Activated CD8-positive, alpha-beta memory T cell treated with anti-CD3 and anti-CD28 coated beads for 1 hour (primary cell): ENCODE results near the gene PATZ1.
"Not testable (repeated sequence)": the region's sequence is repeated elsewhere in the genome, so short reads cannot be mapped to it uniquely, and the experiment has no call there.

Experiments used
- DNase-seq, 2 donors: peaks; one replicate each; pipeline ENCODE4 v3.0.0-alpha.2; 2020; ENCODE audit warnings: low read depth in 1 of 2; ENCODE audit errors: extremely low read depth in 1 of 2

PATZ1 gene

DNA sequence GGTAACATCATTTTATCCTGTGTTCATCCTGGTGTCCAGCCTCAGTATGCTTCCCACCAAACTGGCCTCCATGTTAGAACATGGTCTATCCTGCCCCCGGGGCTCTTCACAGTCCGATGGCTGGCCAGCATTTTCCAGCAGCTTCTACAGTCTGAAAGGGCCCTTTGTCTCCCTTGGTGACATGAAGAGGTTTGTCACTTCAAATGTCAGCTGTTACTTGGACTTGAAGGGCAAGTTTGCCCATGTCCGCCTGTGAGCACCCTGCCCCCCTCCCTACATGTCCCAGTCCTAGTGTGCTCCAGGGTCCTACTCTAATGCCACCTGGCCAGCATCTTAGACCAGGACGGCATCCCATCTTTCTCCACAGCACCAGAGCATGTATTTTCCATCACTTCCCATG, 24.7 kb downstream of the PATZ1 start:
- no peak for DNase-seq

DNA sequence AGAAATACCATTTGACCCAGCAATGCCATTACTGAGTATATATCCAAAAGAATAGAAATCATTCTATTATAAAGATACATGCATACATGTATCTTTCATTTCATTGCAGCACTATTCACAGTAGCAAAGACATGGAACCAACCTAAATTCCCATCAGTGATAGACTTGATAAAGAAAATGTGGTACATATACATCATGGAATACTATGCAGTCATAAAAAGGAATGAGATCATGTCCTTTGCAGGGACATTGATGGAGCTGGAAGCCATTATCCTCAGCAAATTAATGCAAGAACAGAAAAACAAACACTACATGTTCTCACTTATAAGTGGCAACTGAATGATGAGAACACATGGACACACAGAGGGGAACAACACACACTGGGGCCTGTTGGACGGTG, 31.9 kb downstream of the PATZ1 start:
- DNase-seq, result not testable (repeated sequence)

DNA sequence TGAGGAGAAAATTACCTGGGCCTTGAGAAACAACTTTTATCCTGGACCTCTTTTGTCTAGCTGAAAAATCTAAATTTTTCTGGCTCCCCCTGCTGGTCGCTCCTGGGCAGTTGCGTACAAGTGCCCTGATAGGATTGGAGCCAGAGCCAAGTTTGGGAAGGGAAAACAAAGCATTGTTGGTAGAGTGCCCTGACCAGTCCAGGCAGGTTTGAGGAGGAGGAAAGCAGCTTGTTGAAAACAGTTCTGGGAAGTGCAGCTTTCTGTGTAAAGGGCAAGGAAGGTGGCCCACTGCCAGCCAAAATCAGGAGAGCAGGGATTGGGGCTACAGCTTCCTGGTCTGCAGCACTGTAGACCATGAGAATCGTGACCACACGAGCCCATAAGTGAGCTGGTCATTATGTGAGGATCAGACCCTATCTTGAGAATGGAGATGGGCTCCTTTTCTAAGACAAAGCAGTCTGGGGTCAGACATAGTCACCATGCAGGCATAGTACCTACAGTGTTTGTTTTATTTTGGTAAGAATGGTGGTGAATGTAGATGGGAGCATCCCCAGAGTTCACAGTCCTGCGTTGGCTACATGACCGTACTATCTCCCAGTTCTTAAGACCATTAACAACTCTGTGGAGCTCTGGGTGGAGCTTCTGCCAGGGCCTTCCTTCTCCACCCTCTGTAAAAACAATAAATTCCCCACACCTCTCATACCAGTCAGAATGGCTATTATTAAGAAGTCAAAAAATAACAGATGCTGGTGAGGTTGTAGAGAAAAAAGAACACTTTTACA, 32.6 kb downstream of the PATZ1 start:
- peak in 1 of 2 donors; percentile 47 for DNase-seq

DNA sequence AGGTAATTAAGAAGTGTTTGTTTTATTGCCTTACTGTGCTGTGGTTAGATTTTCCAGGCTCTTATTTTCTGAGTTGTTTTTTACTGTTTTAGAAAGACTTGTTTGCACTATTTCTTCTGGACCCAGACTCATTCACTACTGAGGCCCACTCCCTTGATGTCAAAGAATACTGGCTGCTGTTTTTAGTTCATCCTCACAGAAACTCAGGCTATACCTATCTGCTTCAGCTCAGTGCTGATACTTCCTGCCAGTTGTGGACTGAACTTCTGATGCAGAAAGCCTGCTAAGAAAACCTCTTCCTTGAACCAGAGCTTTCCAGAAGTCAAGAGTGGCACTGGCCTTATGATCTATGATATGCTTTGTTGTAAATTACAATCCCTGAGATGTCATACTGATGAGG, 38.0 kb downstream of the PATZ1 start:
- no peak for DNase-seq

DNA sequence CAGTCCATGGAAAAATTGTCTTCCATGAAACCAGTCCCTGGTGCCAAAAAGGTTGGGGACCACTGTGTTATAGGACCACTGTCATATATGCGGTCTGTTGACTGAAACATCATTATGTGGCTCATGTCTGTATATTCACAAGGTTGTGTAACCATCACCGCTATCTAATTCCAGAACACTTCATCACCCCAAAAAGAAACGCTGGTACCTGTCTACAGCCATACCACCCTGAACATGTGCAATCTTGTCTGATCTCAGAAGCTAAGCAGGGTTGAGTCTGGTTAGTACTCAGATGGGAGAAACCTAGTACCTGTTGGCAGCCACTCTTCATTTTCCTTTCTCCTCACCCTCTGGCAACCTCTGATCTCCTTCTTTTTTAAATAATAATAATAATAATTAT, 41.0 kb downstream of the PATZ1 start:
- DNase-seq, result no peak

DNA sequence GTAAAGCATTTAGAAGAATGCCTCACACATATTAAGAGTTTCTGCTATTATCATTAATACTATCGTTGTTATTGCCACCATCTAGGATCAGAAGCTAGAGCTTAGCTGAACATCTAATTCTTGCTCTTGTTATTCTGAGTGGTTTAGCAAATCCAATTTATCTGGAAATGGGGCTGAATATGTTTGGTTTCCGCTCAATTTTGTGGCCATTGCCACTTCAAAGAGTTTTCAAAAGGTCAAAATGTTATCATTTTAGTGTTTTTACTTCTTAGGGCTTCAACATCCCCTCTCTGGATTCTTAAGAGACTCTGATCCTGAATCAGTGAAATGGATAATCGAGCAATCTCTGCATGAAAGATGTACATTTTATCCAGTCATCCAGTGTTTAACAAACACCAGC, 43.6 kb downstream of the PATZ1 start:
- no peak for DNase-seq

DNA sequence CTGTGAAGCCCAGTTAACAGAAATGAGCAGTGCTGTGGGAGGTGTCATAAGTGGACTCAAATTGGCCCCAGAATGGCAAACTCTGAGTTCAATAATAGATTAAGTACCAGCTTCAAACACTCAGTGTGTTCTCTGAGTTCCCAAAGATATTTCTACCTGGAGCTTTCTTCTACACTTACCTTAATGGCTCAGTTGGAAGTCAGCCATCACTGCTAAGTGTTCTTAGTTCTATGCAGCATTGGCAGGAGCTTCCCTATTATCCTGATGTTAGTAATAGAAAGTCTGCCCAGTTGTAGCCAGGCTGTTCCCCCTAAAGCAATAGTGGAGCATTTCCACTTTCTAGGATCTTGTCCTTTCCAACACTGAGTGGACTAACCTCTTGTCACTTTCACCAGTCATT, 44.1 kb downstream of the PATZ1 start:
- DNase-seq, result no peak

DNA sequence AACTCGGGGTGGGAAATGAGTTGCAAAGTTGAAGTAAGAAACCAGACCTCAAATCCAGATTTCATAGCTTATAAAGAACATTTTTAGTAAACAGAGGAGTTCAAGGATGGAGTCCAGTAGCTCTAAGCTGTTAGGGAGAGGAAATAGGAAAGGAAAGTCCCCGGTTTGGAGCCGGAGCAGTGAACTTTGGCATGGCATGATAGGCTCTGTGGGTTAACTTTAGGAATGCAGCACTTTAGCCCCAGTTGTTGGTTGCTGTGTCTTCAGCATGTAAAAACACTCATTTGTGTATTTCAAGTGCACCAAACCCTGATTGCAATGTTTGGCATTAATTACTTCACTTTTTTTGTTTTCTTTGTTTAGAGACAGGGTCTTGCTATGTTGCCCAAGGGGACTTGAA, 45.2 kb downstream of the PATZ1 start:
- no peak for DNase-seq

DNA sequence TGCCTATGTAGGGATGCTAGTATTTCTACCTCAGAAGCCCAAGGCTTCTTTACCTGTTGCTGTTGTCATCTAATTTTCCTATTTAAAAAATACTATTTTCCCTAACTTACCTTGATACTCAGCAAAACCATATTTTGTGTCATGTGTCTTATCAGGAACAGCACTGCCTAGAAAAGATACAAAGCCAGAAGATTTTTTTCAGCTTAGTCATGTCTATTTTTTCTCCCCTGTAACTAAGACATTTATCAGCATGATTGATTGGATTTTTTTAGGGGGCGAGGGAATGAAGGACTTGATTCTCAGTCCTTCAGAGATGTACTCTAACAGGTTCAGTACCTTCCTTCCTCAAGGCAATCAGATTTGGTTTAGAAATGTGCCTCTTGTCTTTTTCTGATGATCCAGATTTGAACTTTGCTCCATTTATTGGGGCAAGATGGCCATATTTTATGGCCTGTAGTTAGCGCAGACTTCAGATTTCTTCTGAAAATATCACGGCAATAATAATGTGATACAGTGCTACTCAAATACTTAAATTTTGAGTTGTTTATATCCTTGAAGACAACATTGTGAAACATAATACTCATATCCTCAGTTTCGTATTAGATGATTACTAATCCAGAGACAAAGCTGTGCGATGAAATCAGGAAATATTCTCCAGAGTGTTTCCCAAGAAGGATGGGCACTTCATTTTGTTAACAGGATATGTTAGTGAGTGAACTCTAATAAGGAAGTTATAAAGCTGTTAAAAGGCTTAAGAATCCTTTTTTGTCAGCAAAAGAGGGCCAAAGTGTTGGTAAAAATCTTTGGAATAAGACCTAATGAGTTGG, 50.1 kb downstream of the PATZ1 start:
- DNase-seq, result no peak

DNA sequence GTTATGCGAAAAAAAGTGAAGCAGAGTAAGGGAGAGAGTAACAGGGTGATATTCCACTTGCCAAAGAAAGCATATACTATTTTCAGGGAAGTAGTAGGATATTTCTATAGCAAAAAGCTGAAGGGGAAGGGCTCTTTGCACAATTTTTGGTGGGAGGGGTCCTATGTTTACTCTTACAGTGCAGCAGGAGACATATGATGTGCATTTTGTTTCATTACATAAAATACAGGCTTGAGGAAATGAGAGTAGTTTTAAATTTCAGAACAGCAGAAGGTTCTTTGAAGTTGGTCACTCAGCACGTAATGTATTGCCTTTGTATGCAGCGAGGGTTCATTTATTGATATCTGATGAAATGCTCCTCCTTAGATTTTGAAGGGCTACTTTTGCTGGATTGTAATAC, 50.8 kb downstream of the PATZ1 start:
- DNase-seq, result no peak

DNA sequence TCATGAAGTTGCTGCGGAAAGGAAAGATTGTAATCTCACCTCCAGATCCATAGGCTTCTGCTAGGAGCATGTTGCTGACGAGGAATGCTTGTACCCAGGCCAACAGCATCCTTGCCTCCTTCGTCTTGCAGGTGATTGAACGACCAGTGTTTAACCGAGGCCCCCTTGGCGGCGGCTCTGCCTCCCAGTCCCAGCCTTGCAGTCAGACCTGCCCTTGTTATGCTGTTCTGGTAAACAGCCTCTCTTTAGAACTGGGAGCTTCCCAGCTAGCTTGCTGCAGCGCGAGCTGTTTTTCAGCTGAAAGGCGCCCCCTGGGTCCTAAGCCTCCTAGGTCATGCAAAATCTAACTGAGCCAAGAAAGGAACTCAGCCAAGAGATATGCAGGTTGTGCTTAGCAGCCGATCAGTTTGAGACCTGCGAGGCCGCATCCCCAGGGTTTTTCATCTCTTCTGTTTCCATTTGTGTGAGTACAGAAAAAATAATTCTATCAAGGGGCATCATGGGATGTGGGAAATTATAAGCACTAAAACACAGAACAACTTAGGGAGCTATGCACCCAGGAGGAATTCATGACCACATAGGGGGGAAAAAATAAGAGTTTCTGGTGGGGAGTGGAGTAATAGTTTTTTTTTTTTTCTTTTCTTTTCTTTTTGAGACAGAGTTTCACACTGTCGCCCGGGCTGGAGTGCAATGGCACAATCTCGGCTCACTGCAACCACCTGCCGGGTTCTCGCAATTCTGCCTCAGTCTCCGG, 53.7 kb downstream of the PATZ1 start, which contains the start of gene PIK3IP1:
TSS of gene PIK3IP1 (minus strand) at position 253 of the 754 bp plus-strand sequence. CDS start at position 109, 144 bp downstream.
- DNase-seq, result peak; percentile 77

DNA sequence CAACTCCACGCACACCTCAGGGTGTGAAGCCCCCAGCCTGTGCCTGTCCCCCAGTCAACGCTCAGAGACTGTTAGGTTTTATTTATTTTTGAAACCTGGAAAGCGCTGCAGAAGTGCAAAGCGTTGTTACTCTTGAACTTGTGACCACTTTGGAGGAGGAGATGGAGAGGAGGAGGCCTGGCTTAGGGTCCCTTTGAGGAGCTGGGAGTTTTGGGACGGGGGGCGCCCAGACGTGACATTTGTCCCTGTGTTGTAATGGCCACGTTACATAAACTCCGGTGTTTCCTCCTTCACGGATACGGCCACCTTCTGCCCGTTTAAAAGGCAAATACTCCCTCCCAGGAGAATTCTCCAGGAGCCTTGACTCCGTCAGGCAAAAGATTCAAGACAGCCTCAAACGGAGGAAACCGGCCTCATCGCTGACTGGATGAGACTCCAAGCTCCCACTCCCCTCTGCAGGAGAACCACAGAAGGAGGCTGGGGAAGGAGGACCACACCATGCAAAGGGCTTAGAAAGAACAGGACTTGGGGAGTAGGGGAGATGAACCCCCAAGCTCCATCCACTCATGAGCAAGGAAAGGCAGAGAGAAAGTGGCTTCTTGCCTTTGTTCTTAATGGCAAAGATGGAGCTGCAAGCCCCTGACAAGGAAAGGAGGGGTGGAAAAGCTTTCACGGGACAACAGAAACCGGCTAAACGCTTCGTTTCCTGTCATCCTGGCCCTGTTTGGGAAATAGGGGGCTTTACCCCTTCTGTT, 54.5 kb downstream of the PATZ1 start:
- no peak for DNase-seq

DNA sequence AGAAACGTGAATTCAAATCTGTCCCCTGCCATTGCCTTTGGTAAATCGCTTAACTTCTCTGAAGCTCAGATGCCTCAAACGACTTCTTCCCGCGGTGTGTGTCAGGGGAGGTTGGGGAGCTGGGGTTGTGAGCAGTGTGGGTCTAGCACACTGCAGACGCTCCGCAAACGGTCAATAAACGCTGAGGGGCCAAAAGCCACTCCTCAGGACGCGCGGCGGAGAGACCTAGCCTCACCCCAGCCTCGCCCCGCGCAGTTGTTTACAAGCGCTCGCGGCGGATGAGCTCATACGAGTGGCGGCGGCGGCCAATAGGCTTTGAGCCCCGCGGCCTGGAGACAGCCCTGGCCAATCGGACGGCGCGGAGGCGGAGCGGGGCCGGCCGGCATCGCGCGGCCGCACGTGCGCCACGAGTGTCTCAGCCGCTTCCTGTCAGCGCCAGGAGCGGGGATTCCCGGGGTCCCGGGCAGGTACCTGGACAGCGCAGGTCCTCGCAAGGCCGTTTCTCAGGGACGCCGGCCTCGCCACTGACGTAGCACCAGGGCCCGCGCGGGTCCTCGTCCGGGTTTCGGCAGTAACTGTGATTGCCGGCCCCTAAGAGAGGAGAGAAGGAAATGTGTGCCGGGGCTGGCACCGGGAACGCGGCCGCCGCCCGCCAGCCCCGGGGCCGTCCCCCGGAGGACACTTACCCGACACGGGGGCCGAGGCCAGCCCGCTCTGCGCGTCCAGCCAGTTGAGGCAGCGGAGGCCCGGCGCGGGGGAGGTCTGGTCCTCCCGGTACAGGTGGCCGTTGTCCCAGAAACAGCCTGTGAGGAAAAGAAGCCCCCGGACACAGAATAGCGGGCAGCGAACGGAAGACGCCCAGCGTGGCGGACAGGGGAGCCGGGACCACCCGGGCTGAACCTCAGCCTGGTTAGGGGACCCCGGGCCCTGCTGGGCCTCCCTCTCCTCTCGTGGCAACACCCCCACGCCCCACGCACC, 55.4 kb downstream of the PATZ1 start:
- DNase-seq, result peak; percentile 88 to 91

DNA sequence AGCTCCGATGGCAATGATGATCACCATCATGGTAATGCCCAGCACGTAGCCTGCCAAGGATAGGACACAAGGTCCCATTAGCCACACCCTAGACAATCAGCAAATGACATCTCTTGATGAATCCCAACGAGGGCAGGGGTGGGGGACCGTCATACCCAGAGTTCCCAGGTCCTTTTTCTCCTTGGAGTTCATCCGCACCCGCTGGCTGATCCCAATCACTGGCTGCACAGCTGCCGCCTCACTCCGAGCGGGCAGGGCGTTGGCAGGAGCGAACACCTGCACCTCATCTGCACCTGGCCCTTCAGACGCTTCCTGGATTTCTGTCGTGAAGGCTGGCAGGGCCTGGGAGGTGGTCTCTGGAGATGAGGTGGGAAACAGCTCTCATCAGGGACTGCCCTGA, 56.8 kb downstream of the PATZ1 start:
- no peak for DNase-seq

DNA sequence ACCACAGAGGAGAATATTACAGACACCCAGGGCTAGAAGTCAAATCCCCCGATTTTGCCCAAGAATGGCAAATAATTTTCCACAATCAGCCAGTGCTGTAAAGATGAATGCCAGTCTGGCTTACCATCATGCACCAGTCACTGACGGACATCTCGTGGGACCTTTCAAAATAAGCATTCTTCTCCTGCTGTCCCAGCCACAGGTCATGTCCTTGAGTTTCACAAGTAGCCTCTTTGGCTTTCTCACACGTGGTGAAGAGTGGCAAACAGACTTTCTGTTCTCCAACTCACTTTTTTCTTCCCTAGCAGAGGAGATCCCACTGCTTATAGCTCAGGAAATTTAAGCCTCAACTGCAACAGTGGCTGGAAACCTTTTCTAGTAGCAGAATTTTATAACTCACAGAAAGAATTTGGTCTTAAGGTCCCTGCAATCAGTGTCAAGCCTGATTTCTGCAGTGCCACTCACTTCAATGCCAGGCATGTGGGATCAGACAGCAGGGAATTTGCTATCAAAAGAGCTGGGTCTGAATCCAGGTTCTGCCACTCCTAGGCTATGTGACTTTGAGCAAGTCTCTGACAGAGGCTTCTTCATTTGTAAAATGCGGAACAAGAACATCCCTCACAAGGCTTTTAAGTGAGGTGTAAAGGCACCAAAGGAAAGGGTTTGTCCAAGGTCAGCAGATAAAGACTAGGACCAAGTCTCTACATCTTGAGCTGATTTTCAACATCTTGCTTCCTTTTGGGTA, 57.5 kb downstream of the PATZ1 start:
- DNase-seq, result no peak

DNA sequence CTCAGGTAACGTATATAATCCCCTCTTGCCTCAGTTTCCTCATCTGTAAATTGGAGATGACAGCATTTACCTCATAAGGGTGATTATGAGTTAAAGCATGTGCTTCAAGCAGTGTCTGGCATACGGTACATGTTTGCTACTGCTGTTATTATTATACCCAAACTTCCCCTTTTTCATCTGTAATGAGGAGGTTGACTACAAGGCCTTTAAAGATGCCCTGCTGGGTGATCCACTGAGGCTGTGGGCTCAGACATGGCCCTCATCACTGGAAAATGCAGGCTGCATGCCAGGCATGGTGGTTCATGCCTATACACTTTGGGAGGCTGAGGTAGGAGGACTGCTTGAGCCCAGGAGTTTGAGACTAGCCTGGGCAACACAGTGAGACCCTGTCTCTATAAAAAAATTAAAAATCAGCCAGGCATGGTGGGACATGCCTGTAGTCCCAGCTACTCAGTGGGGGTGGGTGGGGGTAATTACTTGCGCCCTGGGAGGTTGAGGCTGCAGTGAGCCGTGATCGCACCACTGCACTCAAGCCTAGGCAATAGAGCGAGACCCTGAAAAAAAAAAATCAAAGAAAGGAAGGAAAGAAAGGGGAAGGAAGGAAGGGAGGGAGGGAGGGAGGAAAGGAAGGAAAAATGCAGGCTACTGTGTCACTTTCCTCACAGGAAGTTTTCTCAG, 58.2 kb downstream of the PATZ1 start:
- no peak for DNase-seq

DNA sequence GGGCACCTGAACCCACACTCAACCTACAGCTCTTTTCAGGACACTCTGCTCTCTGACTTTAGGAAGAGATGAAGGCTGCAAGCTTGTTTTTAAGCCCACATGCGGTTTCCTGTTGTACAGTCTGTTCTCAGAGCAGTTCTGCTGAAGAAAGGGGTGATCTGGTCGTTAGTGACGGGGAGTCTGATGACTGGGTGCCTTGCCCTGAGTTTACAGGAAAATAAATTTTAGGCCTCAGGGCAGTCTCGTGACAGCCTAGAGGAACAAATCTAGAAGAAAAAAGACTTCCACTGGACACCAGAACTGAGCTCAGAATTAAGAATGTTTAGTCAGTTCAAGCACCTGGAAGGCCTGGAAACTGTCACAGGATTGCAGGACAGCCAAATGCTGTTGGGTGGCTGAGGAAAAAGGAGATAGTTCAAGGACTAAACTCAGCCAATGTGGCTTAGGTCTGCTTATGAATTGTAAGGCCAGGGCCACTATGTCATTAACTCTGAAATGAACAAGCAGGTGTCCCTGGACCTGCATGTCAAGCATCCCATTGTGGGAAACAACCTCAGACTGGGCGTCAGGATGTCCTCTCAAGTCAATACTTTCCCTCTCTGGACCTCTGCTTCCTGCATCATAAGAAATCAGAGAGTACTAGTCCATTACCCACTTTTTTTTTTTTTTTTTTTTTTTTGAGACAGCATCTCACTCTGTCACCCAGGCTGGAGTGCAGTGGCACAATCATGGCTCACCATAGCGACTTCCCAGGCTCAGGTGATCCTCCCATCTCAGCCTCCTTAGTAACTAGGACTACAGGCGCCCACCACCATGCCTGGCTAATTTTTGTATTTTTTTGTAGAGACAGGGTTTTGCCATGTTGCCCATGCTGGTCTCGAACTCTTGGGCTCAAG, 59.5 kb downstream of the PATZ1 start:
- no peak for DNase-seq
